Gastroesophageal sphincter (tissue), 4 donors: Measurements from ENCODE around the gene NUP98. TPM values are rescaled to one million over a fixed set of nuclear protein-coding genes. Genes with fewer than 3 reads are reported as not detected.
"Not testable (repeated sequence)": the region's sequence is repeated elsewhere in the genome, so short reads cannot be mapped to it uniquely, and the experiment has no call there.

Experiments
- ATAC-seq: fragments of 150-250 bp; one replicate; pipeline ENCODE4 v1.9.1; 2016; ENCODE audit warnings: mild to moderate bottlenecking, moderate library complexity
- H3K27ac ChIP-seq, 4 donors: fragments of 200-600 bp; sonication (generic) in 3 of 4; 1 replicate in 3 of 4; 2 replicates in 1 of 4; pipeline ENCODE4 v1.5.1; 2016 to 2019
- H3K27me3 ChIP-seq: fragments of 200-600 bp; sonication (generic); one replicate; pipeline ENCODE4 v1.5.1; 2019
- H3K36me3 ChIP-seq, 2 donors: fragments of 200-600 bp; sonication (generic); one replicate each; pipeline ENCODE4 v1.5.1; 2019; ENCODE audit warnings: control low read depth in 1 of 2
- H3K4me1 ChIP-seq, 3 donors: fragments of 200-600 bp; sonication (generic); 1 replicate in 2 of 3; 2 replicates in 1 of 3; pipeline ENCODE4 v1.5.1; 2016 to 2019; ENCODE audit warnings: control low read depth in 2 of 3
- H3K4me3 ChIP-seq, 2 donors: fragments of 200-600 bp; sonication (generic); one replicate each; pipeline ENCODE4 v1.5.1; 2019; ENCODE audit warnings: mild to moderate bottlenecking in 1 of 2, moderate library complexity in 1 of 2
- H3K9me3 ChIP-seq, 3 donors: fragments of 200-600 bp; sonication (generic); one replicate each; pipeline ENCODE4 v1.5.1; 2017 to 2019; ENCODE audit warnings: control low read depth in 2 of 3
- CTCF ChIP-seq, 4 experiments: fragments of 200-600 bp in 2 of 4; fragments of 450-650 bp in 2 of 4; sonication (generic) in 1 of 4; IDR thresholded peaks; one replicate each; pipeline ENCODE4 v1.5.1; 2017 to 2019; ENCODE audit warnings: antibody characterized with exemption in 4 of 4, mild to moderate bottlenecking in 2 of 4, moderate library complexity in 2 of 4
- EP300 ChIP-seq: sonication (generic); formaldehyde crosslinking; IDR thresholded peaks from one replicate; pipeline ENCODE4 v1.6.1; 2017; ENCODE audit warnings: antibody characterized with exemption, mild to moderate bottlenecking
- POLR2A ChIP-seq, 2 donors: fragments of 450-650 bp; IDR thresholded peaks; one replicate each; pipeline ENCODE4 v1.6.1; 2017; ENCODE audit warnings: antibody characterized with exemption in 2 of 2, mild to moderate bottlenecking in 2 of 2, moderate library complexity in 1 of 2
- POLR2AphosphoS5 ChIP-seq: sonication (generic); formaldehyde crosslinking; IDR thresholded peaks from one replicate; pipeline ENCODE4 v1.6.1; 2017; ENCODE audit warnings: antibody characterized with exemption
- WGBS, 2 donors: methylation state at CpG; one replicate each; pipeline ENCODE4 v1.1.5; 2018; ENCODE audit warnings: low coverage in 1 of 2; 5-methylcytosine and 5-hydroxymethylcytosine counted together
- total RNA-seq, 4 donors: library from RNA; depleted of rRNA; stranded (reverse); fragments of >200 nt; gene quantifications; one replicate each; pipeline ENCODE4 v1.1.0, GENCODE V29; 2016

NUP98 gene
- total RNA-seq, 4 donors from 2014 or later, result 72.1 to 141 (median 103) TPM

- H3K27me3 ChIP-seq, result peaks cover 14% of the 10 kb centered on the region
- WGBS, 2 donors, result 97% methylated on average over 5 of the region's 33 CpGs; no CpG with 5 or more reads in 1 of the 2 donors
- ATAC-seq, result no peak
Observed at GRCh38 chr11:3659595-3660515, 137.5 kb downstream of the NUP98 start.

DNA sequence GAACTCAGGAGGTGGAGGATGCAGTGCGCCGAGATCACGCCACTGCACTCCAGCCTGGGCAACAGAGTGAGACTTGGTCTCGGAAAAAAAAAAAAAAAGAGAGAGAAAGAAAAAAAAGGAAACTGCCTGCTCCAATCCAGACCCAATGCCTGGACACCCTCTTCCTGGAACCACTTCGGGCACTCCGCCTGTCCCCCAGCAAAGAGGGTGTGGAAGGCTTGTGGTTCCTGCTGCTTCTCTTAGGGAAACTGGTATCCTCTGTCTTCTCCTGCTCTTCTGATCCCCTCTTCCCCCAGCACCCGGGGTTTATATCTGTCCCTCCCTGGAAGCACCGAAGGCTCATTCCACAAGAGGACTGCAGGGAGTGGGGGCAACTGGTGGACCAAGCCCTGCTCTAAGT, 139.1 kb downstream of the NUP98 start:
- no peaks in the 10 kb centered on the region for H3K36me3 ChIP-seq
- TF ChIP-seq POLR2A (IDR thresholded peaks at IDR 0.05) (no peak), POLR2AphosphoS5 (no peak), CTCF (IDR thresholded peaks at IDR 0.05) (no peak), EP300 (no peak)
- H3K27ac ChIP-seq, result no peak overlapping the region
- peaks cover 16% of the 10 kb centered on the region for H3K27me3 ChIP-seq
- H3K4me3 ChIP-seq, result no peak overlapping the region
- ATAC-seq, result no peak
- 94 to 95% methylated on average over 3 to 8 of the region's 8 CpGs for WGBS, 2 donors
- no peaks in the 10 kb centered on the region for H3K9me3 ChIP-seq
- no peaks in the 10 kb centered on the region for H3K4me1 ChIP-seq

More at GRCh38 chr11:3659595-3660515, 137.5 kb downstream of the NUP98 start:
- TF ChIP-seq POLR2AphosphoS5, result no peak
- no peak for TF ChIP-seq EP300
- TF ChIP-seq CTCF (IDR thresholded peaks at IDR 0.05), result no peak
- no peak for TF ChIP-seq POLR2A (IDR thresholded peaks at IDR 0.05)
- H3K27ac ChIP-seq, result no peak overlapping the region
- peaks cover 0 to 10% of the 10 kb centered on the region in 2 donors for H3K36me3 ChIP-seq
- H3K4me3 ChIP-seq, result no peak overlapping the region
- H3K9me3 ChIP-seq, result no peaks in the 10 kb centered on the region
- no peaks in the 10 kb centered on the region for H3K4me1 ChIP-seq

GRCh38 chr11:3657331-3657730, 140.0 kb downstream of the NUP98 start:
- H3K4me3 ChIP-seq, H3K9me3 ChIP-seq, H3K4me1 ChIP-seq, ATAC-seq, H3K36me3 ChIP-seq, H3K27ac ChIP-seq: not testable (repeated sequence)
- H3K27me3 ChIP-seq, result peaks cover 16% of the 10 kb centered on the region
- 61 to 80% methylated on average over 3 to 5 of the region's 5 CpGs for WGBS, 2 donors

DNA sequence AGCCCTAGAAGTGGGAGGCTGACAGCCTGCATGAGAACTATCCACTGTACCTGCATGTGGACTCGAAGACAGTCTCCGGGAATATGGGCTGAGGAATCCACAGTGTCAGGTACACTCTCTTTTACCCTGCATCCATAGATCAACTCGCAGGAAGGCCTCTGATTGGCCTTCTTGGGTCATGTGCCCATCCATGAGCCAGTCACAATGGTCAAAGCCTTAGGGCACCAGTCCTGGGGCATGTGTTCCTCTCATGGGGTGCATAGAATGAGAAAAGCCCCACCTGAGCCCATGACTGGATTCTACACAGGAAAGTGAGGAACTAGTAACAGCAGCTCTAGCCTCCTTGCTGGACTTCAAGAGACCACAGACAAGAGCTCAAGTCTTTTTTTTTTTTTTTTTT, 141.8 kb downstream of the NUP98 start:
- Histone ChIP-seq H3K4me1 (no peaks in the 10 kb centered on the region), H3K27me3 (peaks cover 16% of the 10 kb centered on the region), H3K27ac (no peak overlapping the region), H3K36me3 (no peaks in the 10 kb centered on the region), H3K4me3 (no peak overlapping the region), H3K9me3 (no peaks in the 10 kb centered on the region)
- WGBS, 2 donors, result no CpG with 5 or more reads among the region's 3 CpGs
- no peak for ATAC-seq
- TF ChIP-seq CTCF (IDR thresholded peaks at IDR 0.05) (no peak), POLR2A (IDR thresholded peaks at IDR 0.05) (no peak), POLR2AphosphoS5 (no peak), EP300 (no peak)

- WGBS, 2 donors, result 29 to 81% methylated on average over 3 of the region's 3 CpGs
- peaks cover 20% of the 10 kb centered on the region for H3K27me3 ChIP-seq
- H3K4me1 ChIP-seq, H3K4me3 ChIP-seq, ATAC-seq, H3K36me3 ChIP-seq, H3K9me3 ChIP-seq, H3K27ac ChIP-seq: not testable (repeated sequence)
Observed at GRCh38 chr11:3652514-3652913, 144.8 kb downstream of the NUP98 start.

- H3K4me3 ChIP-seq, H3K9me3 ChIP-seq, ATAC-seq, H3K4me1 ChIP-seq, H3K27me3 ChIP-seq, H3K27ac ChIP-seq, H3K36me3 ChIP-seq: not testable (repeated sequence)
- WGBS, 2 donors, result 26 to 43% methylated on average over 7 of the region's 9 CpGs
Observed at GRCh38 chr11:3649374-3649773, 148.0 kb downstream of the NUP98 start.

DNA sequence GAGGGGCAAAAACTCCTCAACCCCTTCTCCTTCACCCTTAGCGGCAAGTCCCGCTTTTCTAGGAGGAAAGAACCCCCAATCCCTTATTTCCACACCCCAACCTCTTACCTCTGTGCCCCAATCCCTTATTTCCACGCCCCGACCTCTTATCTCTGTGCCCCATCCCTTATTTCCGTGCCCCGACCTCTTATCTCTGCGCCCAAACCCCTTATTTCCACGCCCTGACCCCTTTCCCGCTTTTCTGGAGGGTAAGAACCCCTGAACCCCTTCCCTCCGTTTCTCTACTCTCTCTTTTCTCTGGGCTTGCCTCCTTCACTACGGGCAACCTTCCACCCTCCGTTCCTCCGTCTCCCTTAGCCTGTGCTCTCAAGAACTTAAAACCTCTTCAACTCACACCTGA, 148.5 kb downstream of the NUP98 start:
- H3K4me3 ChIP-seq, ATAC-seq, H3K4me1 ChIP-seq, H3K27ac ChIP-seq, H3K9me3 ChIP-seq, H3K36me3 ChIP-seq, H3K27me3 ChIP-seq: not testable (repeated sequence)
- WGBS, 2 donors, result 54 to 77% methylated on average over 8 to 11 of the region's 13 CpGs
